Suprapubic skin (tissue), 4 donors: ENCODE measurements around the gene TNRC6B.

Experiments used
- POLR2A ChIP-seq, 2 donors: fragments of 450-650 bp; IDR thresholded peaks; one replicate each; pipeline ENCODE4 v1.6.1; 2017; ENCODE audit warnings: antibody characterized with exemption in 2 of 2, mild to moderate bottlenecking in 2 of 2, moderate library complexity in 2 of 2
- POLR2AphosphoS5 ChIP-seq, 3 donors: sonication (generic); formaldehyde crosslinking; IDR thresholded peaks; one replicate each; pipeline ENCODE4 v1.6.1; 2017; ENCODE audit warnings: antibody characterized with exemption in 3 of 3

DNA sequence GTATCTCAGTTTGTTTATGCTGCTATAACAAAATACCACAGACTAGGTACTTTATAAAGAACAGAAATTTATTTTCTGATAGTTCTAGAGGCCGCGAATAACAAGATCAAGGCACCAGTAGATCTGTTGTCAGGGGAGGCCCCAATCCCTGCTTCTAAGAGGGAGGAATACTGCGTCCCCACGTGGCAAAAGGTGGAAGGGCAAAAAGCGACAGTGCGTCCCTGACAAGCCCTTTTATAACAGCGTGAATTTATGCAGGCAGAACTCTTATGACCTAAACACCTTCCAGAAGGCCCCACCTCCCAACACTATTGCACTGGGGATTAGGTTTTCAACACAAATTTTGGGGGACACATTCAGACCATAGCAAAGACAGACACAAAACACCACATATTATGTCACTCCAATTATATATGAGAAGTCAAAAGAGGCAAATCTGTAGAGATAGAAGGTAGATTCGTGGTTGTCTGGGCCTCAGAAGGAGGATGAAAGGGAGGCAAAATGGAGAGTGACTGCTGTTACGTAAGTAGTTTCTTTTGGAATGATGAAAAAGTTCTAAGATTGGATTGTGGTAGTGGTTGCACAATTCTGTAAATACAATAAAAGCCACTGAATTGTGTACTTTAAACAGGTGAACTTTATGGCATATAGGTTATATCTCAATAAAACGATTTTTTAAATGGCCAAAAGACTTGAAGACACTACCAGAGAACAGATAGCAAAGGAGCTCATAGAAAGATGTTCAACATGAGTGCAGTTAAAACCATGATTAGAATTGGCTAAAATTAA lies 30.1 kb upstream of the TNRC6B start:
- no peak for TF ChIP-seq POLR2AphosphoS5 (IDR thresholded peaks at IDR 0.05)
- no peak for TF ChIP-seq POLR2A (IDR thresholded peaks at IDR 0.05)
